HG03571 (cell line): ENCODE measurements around the gene SRSF1.
"Not testable (repeated sequence)": the region's sequence is repeated elsewhere in the genome, so short reads cannot be mapped to it uniquely, and the experiment has no call there.

Experiments
- ATAC-seq: cut with Tn5 transposase; IDR thresholded peaks from one replicate; pipeline ENCODE4 v1.9.1; 2021; ENCODE audit not compliant: unreplicated experiment

The SRSF1 gene

GRCh38 chr17:58006924-58007780, at the start of gene SRSF1:
TSS of gene SRSF1 (minus strand) at chr17:58007246. CDS start at chr17:58007137, 109 bp downstream.
- ATAC-seq: peak; percentile 91

GRCh38 chr17:58056476-58056875, 49.4 kb upstream of the SRSF1 start:
- ATAC-seq: no peak

- no peak for ATAC-seq
These were observed 47.6 kb upstream of the SRSF1 start for GRCh38 chr17:58054641-58055040.

GRCh38 chr17:58052945-58053715, 46.1 kb upstream of the SRSF1 start:
- ATAC-seq: no peak

- no peak for ATAC-seq
These were observed 45.4 kb upstream of the SRSF1 start for GRCh38 chr17:58052407-58052806.

GRCh38 chr17:58051468-58051867, 44.4 kb upstream of the SRSF1 start:
- no peak for ATAC-seq

- no peak for ATAC-seq
These were observed 43.9 kb upstream of the SRSF1 start for GRCh38 chr17:58050966-58051365.

- ATAC-seq: no peak
These were observed 42.5 kb upstream of the SRSF1 start for GRCh38 chr17:58049533-58049932.

- ATAC-seq: no peak
These were observed 40.5 kb upstream of the SRSF1 start for GRCh38 chr17:58047376-58048150.

GRCh38 chr17:58046239-58047094, 39.4 kb upstream of the SRSF1 start:
- no peak for ATAC-seq

- ATAC-seq: not testable (repeated sequence)
These were observed 37.2 kb upstream of the SRSF1 start for GRCh38 chr17:58044256-58044655.

- no peak for ATAC-seq
These were observed 36.5 kb upstream of the SRSF1 start for GRCh38 chr17:58043221-58044181.

GRCh38 chr17:58041161-58041560, 34.1 kb upstream of the SRSF1 start:
- no peak for ATAC-seq

GRCh38 chr17:58040386-58040785, 33.3 kb upstream of the SRSF1 start:
- ATAC-seq: no peak

GRCh38 chr17:58039975-58040374, 32.9 kb upstream of the SRSF1 start:
- no peak for ATAC-seq

- no peak for ATAC-seq
These were observed 25.8 kb upstream of the SRSF1 start for GRCh38 chr17:58032691-58033415.

GRCh38 chr17:58028578-58028977, 21.5 kb upstream of the SRSF1 start:
- no peak for ATAC-seq

- no peak for ATAC-seq
These were observed 13.4 kb upstream of the SRSF1 start for GRCh38 chr17:58020401-58020800.

- no peak for ATAC-seq
These were observed 12.5 kb upstream of the SRSF1 start for GRCh38 chr17:58019521-58019920.
